Esophagus muscularis mucosa (tissue), 4 donors: ENCODE results near the gene TARP.

Source experiments
- DNase-seq: peaks from one replicate; pipeline ENCODE4 v3.0.0-alpha.2; 2017; ENCODE audit errors: extremely low spot score
- H3K27ac ChIP-seq, 4 donors: fragments of 200-600 bp; sonication (generic); replicated peaks in 1 of 4; 1 replicate in 3 of 4; 2 replicates in 1 of 4; pipeline ENCODE4 v1.5.1; 2016 to 2019; ENCODE audit warnings: mild to moderate bottlenecking in 1 of 4
- H3K27me3 ChIP-seq, 4 donors: fragments of 200-600 bp; sonication (generic); one replicate each; pipeline versions ENCODE4 v1.5.1 to v1.6.0; 2016 to 2019
- H3K36me3 ChIP-seq, 4 donors: fragments of 200-600 bp; sonication (generic); one replicate each; pipeline ENCODE4 v1.5.1; 2016 to 2019
- H3K4me1 ChIP-seq, 4 donors: fragments of 200-600 bp; sonication (generic); one replicate each; pipeline ENCODE4 v1.5.1; 2016 to 2019
- H3K4me3 ChIP-seq, 4 donors: fragments of 200-600 bp; sonication (generic); 1 replicate in 2 of 4; 2 replicates in 2 of 4; pipeline ENCODE4 v1.5.1; 2016 to 2019; ENCODE audit warnings: mild to moderate bottlenecking in 4 of 4, moderate library complexity in 1 of 4
- H3K9me3 ChIP-seq, 4 donors: fragments of 200-600 bp; sonication (generic); 1 replicate in 3 of 4; 2 replicates in 1 of 4; pipeline ENCODE4 v1.5.1; 2016 to 2019
- EP300 ChIP-seq: sonication (generic); formaldehyde crosslinking; IDR thresholded peaks from one replicate; pipeline ENCODE4 v1.6.1; 2017; ENCODE audit warnings: antibody characterized with exemption
- POLR2A ChIP-seq: fragments of 450-650 bp; IDR thresholded peaks from one replicate; pipeline ENCODE4 v1.6.1; 2017; ENCODE audit warnings: antibody characterized with exemption, moderate library complexity, mild to moderate bottlenecking, low read depth
- POLR2AphosphoS5 ChIP-seq, 2 donors: sonication (generic); formaldehyde crosslinking; IDR thresholded peaks; one replicate each; pipeline ENCODE4 v1.6.1; 2017; ENCODE audit warnings: antibody characterized with exemption in 2 of 2
- WGBS: methylation state at CpG from one replicate; pipeline ENCODE4 v1.1.5; 2018; 5-methylcytosine and 5-hydroxymethylcytosine counted together
- intact Hi-C: fragments of 100-400 bp; cut with DNase I; formaldehyde crosslinking; loops from one replicate; pipeline ENCODE4 v1.15.1; 2023
- TF ChIP-seq, protein P1 (sequence below), 3 experiments: fragments of 200-600 bp in 2 of 3; fragments of 450-650 bp in 1 of 3; sonication (generic) in 2 of 3; IDR thresholded peaks; one replicate each; pipeline ENCODE4 v1.5.1; 2017 to 2019; ENCODE audit warnings: antibody characterized with exemption in 3 of 3, mild to moderate bottlenecking in 2 of 3, moderate library complexity in 1 of 3

TARP gene

DNA sequence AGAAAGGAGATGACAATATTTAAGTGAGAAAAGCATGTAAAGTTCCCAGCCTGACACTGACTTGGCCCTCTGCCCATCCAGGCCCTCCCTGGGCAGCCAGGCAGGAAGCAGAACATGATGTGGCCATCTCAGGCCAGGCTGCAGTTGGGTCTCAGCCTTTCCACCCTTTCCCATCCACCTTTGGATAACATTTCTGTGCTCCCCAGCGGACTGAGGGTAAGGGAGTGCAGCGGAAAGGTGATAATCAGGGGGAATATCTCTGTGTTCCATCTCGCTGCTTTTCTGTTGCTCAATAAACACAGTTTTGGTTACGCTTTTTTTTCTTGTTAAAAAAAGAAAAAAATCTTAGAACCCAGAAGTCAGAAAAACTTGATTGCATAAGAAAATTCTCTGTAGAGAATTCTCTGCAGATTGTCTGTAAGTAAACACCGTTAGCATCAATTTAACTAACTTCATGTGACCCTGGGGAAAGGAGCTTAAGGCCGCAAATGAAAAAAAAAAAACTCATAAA lies 37.2 kb upstream of the TARP start:
- H3K36me3 ChIP-seq = no peaks in the 10 kb centered on the region
- H3K4me3 ChIP-seq = peak overlapping the region; percentile 49 to 59 (median 58)
- 58% methylated on average over 6 of the region's 6 CpGs for WGBS
- TF ChIP-seq POLR2AphosphoS5 (IDR thresholded peaks at IDR 0.05) = peak in 1 of 2 donors; percentile 15
- TF ChIP-seq, protein P1, sequence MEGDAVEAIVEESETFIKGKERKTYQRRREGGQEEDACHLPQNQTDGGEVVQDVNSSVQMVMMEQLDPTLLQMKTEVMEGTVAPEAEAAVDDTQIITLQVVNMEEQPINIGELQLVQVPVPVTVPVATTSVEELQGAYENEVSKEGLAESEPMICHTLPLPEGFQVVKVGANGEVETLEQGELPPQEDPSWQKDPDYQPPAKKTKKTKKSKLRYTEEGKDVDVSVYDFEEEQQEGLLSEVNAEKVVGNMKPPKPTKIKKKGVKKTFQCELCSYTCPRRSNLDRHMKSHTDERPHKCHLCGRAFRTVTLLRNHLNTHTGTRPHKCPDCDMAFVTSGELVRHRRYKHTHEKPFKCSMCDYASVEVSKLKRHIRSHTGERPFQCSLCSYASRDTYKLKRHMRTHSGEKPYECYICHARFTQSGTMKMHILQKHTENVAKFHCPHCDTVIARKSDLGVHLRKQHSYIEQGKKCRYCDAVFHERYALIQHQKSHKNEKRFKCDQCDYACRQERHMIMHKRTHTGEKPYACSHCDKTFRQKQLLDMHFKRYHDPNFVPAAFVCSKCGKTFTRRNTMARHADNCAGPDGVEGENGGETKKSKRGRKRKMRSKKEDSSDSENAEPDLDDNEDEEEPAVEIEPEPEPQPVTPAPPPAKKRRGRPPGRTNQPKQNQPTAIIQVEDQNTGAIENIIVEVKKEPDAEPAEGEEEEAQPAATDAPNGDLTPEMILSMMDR (IDR thresholded peaks at IDR 0.05) = no peak
- H3K27ac ChIP-seq = peak overlapping the region in 1 of 4 donors; percentile 24
- peaks cover 5 to 22% (median 16%) of the 10 kb centered on the region in 4 donors for H3K4me1 ChIP-seq
- H3K9me3 ChIP-seq = no peaks in the 10 kb centered on the region
- DNase-seq = no peak
- intact Hi-C loops = no loop called here
- H3K27me3 ChIP-seq = no peaks in the 10 kb centered on the region

DNA sequence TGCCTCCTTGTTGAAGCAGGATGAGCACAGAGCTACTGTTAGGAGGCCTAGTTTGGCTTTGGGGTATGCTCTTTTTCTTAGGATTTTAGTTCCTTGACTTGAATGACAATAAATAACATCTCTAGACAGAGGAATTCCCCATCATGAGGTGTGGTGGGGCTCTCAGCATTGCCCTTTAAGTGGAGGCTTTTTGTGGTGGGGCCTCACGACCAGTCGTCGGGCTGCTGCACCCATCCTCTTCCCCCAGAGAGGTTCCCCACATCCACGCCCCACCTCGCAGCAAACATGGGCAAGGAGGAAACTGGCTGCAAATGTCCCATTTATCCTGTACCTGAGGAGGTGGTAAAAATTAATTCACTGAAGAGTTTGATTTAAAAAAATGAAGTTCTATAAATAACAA lies 36.1 kb upstream of the TARP start:
- WGBS = 78% methylated on average over 5 of the region's 5 CpGs
- no peak overlapping the region for H3K4me3 ChIP-seq
- no peaks in the 10 kb centered on the region for H3K27me3 ChIP-seq
- no peak for DNase-seq
- no peaks in the 10 kb centered on the region for H3K9me3 ChIP-seq
- intact Hi-C loops = no loop called here
- no peak overlapping the region for H3K27ac ChIP-seq
- TF ChIP-seq POLR2AphosphoS5 (IDR thresholded peaks at IDR 0.05) (no peak), EP300 (no peak), POLR2A (no peak)
- TF ChIP-seq, protein P1 (IDR thresholded peaks at IDR 0.05) = no peak
- no peaks in the 10 kb centered on the region for H3K36me3 ChIP-seq
- H3K4me1 ChIP-seq = peaks cover 5 to 22% (median 16%) of the 10 kb centered on the region in 4 donors

GRCh38 chr7:38308140-38308539 lies 34.7 kb upstream of the TARP start:
- TF ChIP-seq EP300 (no peak), POLR2A (no peak)
- TF ChIP-seq, protein P1 (IDR thresholded peaks at IDR 0.05) = no peak
- WGBS = 92% methylated on average over 2 of the region's 2 CpGs

GRCh38 chr7:38307640-38308039 lies 34.2 kb upstream of the TARP start:
- intact Hi-C loops = no loop called here

More at GRCh38 chr7:38308140-38308539, 34.7 kb upstream of the TARP start:
- Histone ChIP-seq H3K36me3 (no peaks in the 10 kb centered on the region), H3K4me1 (peaks cover 5 to 22% (median 16%) of the 10 kb centered on the region in 4 donors), H3K27ac (no peak overlapping the region), H3K9me3 (no peaks in the 10 kb centered on the region), H3K4me3 (no peak overlapping the region), H3K27me3 (no peaks in the 10 kb centered on the region)
- intact Hi-C loops = no loop called here
- no peak for DNase-seq

More at GRCh38 chr7:38307640-38308039, 34.2 kb upstream of the TARP start:
- TF ChIP-seq EP300 (no peak), POLR2AphosphoS5 (IDR thresholded peaks at IDR 0.05) (no peak), POLR2A (no peak)
- TF ChIP-seq, protein P1 (IDR thresholded peaks at IDR 0.05) = no peak
- Histone ChIP-seq H3K4me1 (peaks cover 5 to 19% (median 16%) of the 10 kb centered on the region in 4 donors), H3K27ac (no peak overlapping the region), H3K27me3 (no peaks in the 10 kb centered on the region), H3K36me3 (no peaks in the 10 kb centered on the region), H3K9me3 (no peaks in the 10 kb centered on the region), H3K4me3 (no peak overlapping the region)
- DNase-seq = no peak
- WGBS = 74% methylated on average over 3 of the region's 3 CpGs
